Stimulated activated CD8-positive, alpha-beta memory T cell treated with anti-CD3 and anti-CD28 coated beads, Interleukin-2, amount 100 ng/mL, for 1 hour (primary cell): ENCODE measurements around the gene TRMT44.

Experiments
- DNase-seq, 2 donors: peaks; one replicate each; pipeline ENCODE4 v3.0.0-alpha.2; 2020; ENCODE audit warnings: low read depth in 2 of 2

Gene TRMT44

DNA sequence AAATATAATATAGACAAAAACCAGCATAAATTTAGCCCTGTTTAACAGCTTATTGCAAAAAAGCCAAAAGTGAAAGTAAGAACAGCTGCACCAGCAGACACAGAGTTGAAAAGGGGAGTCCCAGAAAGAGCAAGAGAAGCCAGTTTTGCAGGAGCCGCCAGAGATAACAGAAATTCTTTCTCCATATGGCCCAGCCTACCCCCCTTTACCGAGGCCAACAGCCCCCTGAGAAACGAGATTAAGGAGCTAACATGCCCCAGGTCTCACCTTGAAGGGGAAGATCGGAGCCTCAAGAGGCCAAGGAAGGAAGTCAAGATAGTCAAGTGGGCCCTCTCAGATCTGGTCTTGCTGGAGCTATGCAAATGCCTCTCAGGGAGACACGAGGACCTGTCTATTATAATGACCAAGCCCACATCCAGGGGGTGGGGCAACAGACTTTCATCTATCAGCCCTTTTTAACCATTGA is 4.9 kb upstream of the TRMT44 start:
- DNase-seq: no peak

GRCh38 chr4:8437281-8437680 is 3.3 kb upstream of the TRMT44 start:
- no peak for DNase-seq

DNA sequence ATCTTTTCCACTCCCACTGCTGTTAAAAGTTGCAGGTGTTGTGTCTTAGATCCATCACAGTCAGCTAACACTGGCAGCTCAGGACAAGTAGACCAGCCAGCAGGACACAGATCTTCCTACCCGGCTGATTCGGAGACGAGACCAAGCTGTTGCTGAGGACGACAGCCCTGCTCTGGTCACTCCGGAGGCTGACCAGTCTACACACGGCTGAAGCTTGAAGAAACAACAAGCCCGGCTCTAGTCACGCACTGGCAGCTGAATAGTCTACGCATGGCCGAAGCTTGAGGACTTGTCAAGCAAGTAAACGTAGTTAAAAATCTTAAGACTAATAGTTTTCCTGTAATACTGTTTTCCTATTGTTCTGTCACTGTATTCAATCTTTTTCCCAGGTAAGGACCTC is 1.8 kb upstream of the TRMT44 start:
- no peak for DNase-seq

DNA sequence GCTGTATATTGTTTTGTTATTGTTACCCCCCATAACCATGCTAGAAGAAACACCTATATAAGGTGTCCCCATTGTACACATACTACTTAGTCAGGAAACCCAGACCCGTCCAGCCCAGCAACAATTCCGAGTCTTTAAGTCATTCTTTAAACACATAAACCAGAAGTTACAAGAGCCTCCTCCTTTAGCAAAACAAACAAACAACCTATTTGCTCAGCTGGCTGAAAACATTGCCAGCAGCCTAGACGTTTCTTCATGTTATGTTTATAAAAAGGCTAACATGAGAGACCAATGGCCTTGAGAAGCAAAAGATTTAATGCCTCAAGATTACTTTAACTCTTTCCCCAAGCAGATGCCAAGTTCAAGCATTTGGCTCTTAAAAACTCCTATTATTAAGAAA is 1.4 kb upstream of the TRMT44 start:
- DNase-seq: no peak

DNA sequence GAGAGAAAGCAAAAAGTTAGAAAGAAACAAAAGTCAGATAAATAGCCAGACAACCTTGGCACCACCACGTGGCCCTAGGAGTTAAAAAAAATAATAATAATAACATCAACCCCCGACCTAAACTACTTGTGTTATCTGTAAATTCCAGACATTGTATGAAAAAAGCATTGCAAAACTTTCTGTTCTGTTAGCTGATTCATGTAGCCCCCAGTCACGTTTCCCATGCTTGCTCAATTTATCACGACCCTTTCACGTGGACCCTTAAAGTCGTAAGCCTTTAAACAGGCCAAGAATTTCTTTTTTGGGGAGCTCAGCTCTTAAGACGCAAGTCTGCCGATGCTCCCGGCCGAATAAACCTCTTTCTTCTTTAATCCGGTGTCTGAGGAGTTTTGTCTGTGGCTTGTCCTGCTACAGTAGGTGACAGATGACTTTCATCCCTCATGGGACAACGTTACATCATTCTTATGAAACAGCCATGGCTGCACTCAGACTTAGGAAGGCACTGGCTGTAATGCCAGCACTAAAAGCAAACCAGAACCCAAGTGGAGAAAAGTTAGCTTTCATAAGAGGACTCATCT is 574 bp upstream of the TRMT44 start:
- no peak for DNase-seq

DNA sequence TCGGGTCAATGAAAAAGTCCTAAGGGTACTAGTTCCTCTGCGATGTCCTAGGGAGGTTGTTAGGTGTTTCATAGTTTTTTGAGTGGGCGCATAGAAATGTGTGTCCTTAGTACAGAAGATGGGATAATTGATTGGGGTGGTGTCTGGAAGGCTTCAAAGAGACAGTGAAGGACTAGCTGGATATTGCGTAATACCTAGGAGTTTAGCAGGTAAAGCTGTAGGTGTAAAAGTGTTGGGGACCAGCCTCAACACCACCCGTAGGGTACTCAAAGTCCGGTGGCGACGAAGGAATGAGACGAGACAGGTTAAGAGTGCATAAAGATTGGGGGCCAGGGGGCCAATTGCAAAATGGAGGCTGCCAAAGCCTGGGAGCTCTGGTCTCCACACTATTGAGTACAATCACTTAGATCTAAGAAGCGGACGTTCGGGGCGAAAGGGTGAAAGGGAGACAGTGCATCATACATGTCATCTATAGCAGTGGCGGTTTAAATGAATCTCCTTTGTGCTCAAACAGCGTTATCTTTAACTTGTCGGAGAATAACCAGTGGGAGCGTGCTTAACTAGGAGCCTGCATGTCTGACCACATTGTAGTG is 1.0 kb downstream of the TRMT44 start:
- no peak for DNase-seq

- no peak for DNase-seq
Measured at GRCh38 chr4:8442596-8443358, 2.2 kb downstream of the TRMT44 start.

DNA sequence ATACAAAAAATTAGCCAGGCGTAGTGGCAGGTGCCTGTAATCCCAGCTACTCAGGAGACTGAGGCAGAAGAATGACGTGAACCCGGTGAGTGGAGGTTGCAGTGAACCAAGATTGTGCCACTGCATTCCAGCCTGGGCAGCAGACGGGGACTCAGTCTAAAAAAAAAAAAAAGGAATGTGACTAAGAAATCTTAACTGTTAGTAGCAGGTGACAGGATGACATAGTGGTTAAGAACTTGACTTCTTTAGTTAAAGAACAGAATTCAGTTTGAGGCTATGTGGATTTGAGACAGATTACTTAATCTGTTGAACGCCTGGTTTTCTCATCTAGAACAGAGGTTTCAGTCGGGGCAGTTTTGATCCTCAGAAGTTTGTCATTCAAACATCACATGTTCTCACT is 3.2 kb downstream of the TRMT44 start:
- DNase-seq: no peak

DNA sequence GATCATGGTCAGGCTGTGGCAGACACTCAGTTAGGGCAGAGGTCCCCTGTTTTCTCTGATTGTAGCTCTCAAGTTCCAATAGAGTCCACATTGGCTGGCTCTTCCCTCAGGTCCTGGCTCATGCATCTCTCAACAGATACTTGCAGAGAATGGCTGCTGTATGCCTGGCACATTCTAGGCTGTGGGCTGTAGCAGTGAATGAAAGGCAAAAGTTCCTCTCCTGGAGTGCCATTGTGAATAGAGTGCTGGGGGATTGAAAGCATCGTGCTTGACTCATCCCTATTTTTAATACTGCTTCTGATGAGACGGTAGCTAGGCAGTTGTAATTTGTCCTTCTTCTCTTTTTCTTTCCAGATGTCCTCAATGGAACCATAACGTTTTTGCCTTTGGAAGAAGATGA is 5.5 kb downstream of the TRMT44 start:
- no peak for DNase-seq

DNA sequence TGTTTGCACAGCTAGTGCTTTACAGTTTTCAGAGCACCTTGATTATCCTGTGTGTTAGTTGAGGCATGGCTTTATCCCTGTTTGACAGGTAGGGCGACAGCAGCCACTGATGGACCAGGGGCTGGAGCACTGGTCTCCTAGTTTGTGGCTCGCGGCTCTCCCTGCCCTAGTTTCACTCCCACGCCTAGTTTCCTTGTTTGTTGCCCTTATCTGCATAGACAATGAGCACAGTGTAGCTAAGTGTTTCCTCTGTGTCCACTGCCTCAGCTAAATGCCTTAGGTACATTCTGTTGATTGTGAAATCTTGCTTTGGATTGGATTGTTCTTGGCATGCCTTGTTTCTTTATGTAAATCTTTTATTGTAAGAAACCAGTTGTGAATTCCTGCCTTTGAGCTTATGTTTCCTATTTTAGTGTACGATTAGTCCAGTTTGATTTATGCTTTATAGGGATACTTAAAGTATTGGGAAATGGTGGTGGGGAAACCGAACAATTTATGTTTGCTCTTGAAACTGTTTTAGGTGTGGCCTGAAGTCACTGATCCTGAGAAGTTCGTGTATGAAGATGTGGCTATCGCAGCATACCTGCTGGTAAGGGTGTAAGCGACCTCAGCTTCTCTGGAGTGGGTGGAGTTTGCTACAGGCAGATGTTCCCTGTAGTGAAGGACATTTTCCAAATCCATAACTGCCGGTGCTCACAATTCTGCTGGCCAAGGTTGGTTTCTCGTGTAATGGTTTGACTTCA is 11.0 kb downstream of the TRMT44 start:
- DNase-seq: no peak

DNA sequence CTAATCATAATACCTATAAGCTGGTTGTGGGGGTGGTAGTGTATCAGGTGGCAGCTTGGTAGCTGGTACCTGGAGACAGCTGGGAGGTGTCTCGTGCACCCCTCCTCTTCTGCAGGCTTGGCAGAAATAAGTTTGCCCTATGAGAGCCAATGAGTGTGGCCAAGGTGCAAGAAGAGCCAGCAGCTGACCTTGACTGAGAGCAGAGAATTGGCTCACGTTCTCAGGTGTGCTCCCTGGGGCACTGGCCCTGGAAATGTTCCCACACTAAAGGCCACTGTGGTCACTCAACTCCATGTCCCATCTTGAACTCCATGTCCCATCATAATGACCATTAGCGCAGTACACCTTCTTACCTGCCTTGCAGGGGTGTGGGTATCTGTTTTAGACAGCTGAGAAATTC is 13.4 kb downstream of the TRMT44 start:
- no peak for DNase-seq

- DNase-seq: no peak
Measured at GRCh38 chr4:8457646-8458252, 17.2 kb downstream of the TRMT44 start.

- no peak for DNase-seq
Measured at GRCh38 chr4:8459867-8460445, 19.4 kb downstream of the TRMT44 start.

GRCh38 chr4:8461086-8461485 is 20.5 kb downstream of the TRMT44 start:
- no peak for DNase-seq

GRCh38 chr4:8461616-8462015 is 21.0 kb downstream of the TRMT44 start:
- DNase-seq: no peak

DNA sequence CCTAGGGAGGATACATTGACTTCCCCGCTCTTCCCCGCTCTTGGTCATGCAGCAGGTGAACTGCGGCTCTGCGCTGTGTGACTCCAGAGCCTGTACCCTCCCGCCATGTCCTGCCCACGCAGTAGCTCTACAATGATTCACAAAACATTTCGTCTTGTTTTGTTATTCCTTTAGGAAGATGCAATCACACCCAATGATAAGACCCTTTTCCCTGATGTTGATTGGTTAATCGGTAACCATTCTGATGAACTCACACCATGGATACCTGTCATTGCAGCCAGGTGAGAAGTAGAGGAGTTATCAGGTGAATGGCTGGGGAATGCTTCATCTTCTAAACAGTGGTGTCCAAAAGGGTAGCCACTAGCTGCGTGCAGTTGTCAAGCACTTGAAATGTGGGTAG is 23.2 kb downstream of the TRMT44 start:
- no peak for DNase-seq

DNA sequence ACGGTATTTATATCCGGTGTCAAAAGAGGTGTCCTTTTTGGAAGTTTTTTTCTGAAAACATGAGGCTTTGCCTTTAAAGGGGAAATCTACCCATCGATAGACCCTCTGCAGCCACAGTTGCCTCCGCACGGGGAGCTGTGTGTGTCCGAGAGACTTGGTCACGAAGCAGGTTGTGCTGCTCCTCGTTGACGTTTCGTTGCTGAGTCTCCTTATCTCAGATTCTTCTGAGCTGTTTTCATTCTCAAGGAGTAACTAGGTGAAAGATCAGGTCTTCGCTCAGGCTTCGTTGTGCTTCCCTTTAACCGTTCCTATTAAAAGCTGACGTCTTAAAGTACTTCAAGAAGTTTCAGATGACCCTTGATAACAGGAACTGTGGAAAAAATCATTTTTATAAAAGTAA is 23.8 kb downstream of the TRMT44 start:
- DNase-seq: no peak

- DNase-seq: no peak
Measured at GRCh38 chr4:8465615-8466611, 25.3 kb downstream of the TRMT44 start.

- DNase-seq: no peak
Measured at GRCh38 chr4:8467016-8467415, 26.4 kb downstream of the TRMT44 start.

DNA sequence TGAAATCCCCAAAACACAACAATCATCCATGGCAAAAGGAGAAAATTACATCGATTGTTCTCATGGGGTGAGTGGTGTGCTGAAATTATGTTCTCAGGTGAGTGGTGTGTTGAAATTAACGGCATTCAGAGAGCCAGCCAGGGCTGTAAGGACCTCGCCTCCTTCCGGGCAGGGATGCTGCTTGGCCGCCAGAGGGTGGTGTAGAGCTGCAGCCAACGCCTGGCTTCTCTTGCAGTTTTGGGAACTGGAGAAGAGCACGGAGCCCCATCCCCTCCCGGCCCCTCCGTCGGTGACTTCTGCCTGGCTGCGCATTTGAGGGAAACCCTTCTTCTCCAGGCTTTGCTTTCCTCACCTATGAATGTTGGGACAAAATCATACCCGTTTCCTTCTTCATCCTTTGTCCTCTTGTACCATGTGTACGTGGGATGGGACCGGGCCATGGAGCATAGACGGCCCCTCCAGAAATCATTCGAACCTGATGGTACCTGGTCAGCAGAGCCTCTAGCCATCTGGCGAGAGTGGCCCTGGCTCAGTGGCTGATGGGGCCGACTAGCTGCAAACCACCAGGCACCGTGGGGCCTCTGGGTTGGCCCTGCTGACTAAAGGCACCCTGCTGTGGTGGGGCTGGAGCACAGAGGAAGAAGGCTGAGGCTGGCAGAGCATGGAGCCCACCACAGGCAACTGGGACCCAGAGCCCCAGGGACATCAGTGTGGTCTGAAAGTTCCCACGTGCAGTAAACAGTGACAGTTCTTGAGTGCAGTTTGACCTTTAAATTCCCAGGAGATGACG is 28.4 kb downstream of the TRMT44 start:
- peak in 1 of 2 donors; percentile 7 for DNase-seq
